HEK293 (cell line): ENCODE measurements around the gene ZNF579.

Experiments used
- SALL2 ChIP-seq: fragments of 450-650 bp; formaldehyde crosslinking; IDR thresholded peaks from 2 replicates; pipeline ENCODE4 v1.5.0; 2017; ENCODE audit warnings: missing biosample characterization, mild to moderate bottlenecking, missing genetic modification characterization, borderline replicate concordance
- TF ChIP-seq, protein P1 (sequence below): fragments of 450-650 bp; formaldehyde crosslinking; IDR thresholded peaks from 2 replicates; pipeline ENCODE4 v1.5.1; 2016; ENCODE audit warnings: missing biosample characterization, missing genetic modification characterization

DNA sequence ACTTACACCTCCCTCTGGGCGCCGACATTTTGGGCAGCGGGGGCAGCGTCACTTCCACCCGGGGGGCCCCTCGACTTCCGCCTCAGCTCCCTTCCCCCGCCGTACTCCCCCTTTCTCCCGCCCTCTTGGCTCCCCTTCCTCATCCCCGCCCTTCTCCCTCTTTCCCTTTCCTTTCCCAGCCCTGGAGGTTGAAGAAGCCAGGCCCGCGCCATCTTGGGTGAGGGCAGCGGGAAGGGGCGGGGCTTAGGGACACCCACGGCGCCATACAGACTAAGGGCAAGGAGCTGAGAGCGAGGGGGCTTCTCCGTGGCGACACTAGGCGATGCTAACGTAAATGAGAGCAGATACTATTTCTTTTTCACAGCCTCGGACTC lies 18.8 kb upstream of the ZNF579 start, which contains the start of gene FIZ1:
- TF ChIP-seq, protein P1, sequence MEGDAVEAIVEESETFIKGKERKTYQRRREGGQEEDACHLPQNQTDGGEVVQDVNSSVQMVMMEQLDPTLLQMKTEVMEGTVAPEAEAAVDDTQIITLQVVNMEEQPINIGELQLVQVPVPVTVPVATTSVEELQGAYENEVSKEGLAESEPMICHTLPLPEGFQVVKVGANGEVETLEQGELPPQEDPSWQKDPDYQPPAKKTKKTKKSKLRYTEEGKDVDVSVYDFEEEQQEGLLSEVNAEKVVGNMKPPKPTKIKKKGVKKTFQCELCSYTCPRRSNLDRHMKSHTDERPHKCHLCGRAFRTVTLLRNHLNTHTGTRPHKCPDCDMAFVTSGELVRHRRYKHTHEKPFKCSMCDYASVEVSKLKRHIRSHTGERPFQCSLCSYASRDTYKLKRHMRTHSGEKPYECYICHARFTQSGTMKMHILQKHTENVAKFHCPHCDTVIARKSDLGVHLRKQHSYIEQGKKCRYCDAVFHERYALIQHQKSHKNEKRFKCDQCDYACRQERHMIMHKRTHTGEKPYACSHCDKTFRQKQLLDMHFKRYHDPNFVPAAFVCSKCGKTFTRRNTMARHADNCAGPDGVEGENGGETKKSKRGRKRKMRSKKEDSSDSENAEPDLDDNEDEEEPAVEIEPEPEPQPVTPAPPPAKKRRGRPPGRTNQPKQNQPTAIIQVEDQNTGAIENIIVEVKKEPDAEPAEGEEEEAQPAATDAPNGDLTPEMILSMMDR = no peak
- TF ChIP-seq SALL2 (tag by site-specific recombination) = no peak
